ENCODE results near the gene SOX5.
"Not testable (repeated sequence)": the region's sequence is repeated elsewhere in the genome, so short reads cannot be mapped to it uniquely, and the experiment has no call there.

Gene SOX5

GRCh38 chr12:23843958-23844357 lies 105.5 kb downstream of the SOX5 start:
- no peaks in the 10 kb centered on the region; the same call in 1 of the 2 replicates for H3K36me3 ChIP-seq (ENCODE audit: insufficient read depth, low read length)
- H3K27ac ChIP-seq (ENCODE audit: low read depth, low read length), result no peak overlapping the region
- H3K9ac ChIP-seq (ENCODE audit: low read depth, low read length), result no peak overlapping the region
- no peak overlapping the region for H3K4me3 ChIP-seq (ENCODE audit: low read length)
- no peaks in the 10 kb centered on the region for H3K9me3 ChIP-seq (ENCODE audit: insufficient read depth, low read depth, low read length)
- H3K27me3 ChIP-seq (ENCODE audit: insufficient read depth, low read length), result no peaks in the 10 kb centered on the region
- WGBS, result 93% methylated on average over 4 of the region's 4 CpGs
- no peaks in the 10 kb centered on the region for H3K4me1 ChIP-seq (ENCODE audit: insufficient read depth, low read length)

GRCh38 chr12:23834076-23834475 lies 115.4 kb downstream of the SOX5 start:
- Histone ChIP-seq H3K27me3 (ENCODE audit: insufficient read depth, low read length) (no peaks in the 10 kb centered on the region), H3K4me1 (ENCODE audit: insufficient read depth, low read length) (peaks cover 21% of the 10 kb centered on the region), H3K4me3 (ENCODE audit: low read length) (no peak overlapping the region), H3K36me3 (ENCODE audit: insufficient read depth, low read length) (no peaks in the 10 kb centered on the region), H3K27ac (ENCODE audit: low read depth, low read length) (no peak overlapping the region), H3K9me3 (ENCODE audit: insufficient read depth, low read depth, low read length) (no peaks in the 10 kb centered on the region), H3K9ac (ENCODE audit: low read depth, low read length) (no peak overlapping the region)
- 86% methylated on average over 5 of the region's 7 CpGs for WGBS

- Histone ChIP-seq H3K4me3 (ENCODE audit: low read length) (no peak overlapping the region), H3K27me3 (ENCODE audit: insufficient read depth, low read length) (no peaks in the 10 kb centered on the region), H3K9ac (ENCODE audit: low read depth, low read length) (no peak overlapping the region), H3K36me3 (ENCODE audit: insufficient read depth, low read length) (no peaks in the 10 kb centered on the region), H3K4me1 (ENCODE audit: insufficient read depth, low read length) (peaks cover 21% of the 10 kb centered on the region), H3K9me3 (ENCODE audit: insufficient read depth, low read depth, low read length) (no peaks in the 10 kb centered on the region), H3K27ac (ENCODE audit: low read depth, low read length) (no peak overlapping the region)
- WGBS, result 86% methylated on average over 1 of the region's 3 CpGs
Observed at GRCh38 chr12:23831739-23832138, 117.7 kb downstream of the SOX5 start.

- Histone ChIP-seq H3K4me1 (ENCODE audit: insufficient read depth, low read length) (peaks cover 21% of the 10 kb centered on the region), H3K4me3 (ENCODE audit: low read length) (no peak overlapping the region), H3K27me3 (ENCODE audit: insufficient read depth, low read length) (no peaks in the 10 kb centered on the region), H3K27ac (ENCODE audit: low read depth, low read length) (no peak overlapping the region), H3K36me3 (ENCODE audit: insufficient read depth, low read length) (no peaks in the 10 kb centered on the region), H3K9me3 (ENCODE audit: insufficient read depth, low read depth, low read length) (no peaks in the 10 kb centered on the region), H3K9ac (ENCODE audit: low read depth, low read length) (no peak overlapping the region)
- whole genome bisulfite sequencing, result 85% methylated on average over 2 of the region's 2 CpGs
Observed at GRCh38 chr12:23830210-23830609, 119.3 kb downstream of the SOX5 start.

- 98% methylated on average over 2 of the region's 2 CpGs for WGBS
- Histone ChIP-seq H3K9me3 (ENCODE audit: insufficient read depth, low read depth, low read length) (no peaks in the 10 kb centered on the region), H3K27ac (ENCODE audit: low read depth, low read length) (no peak overlapping the region)
Observed at GRCh38 chr12:23827353-23827752, 122.1 kb downstream of the SOX5 start.

GRCh38 chr12:23825124-23825523 lies 124.3 kb downstream of the SOX5 start:
- WGBS, result 95% methylated on average over 11 of the region's 11 CpGs
- H3K9me3 ChIP-seq (ENCODE audit: insufficient read depth, low read depth, low read length); H3K4me1 ChIP-seq (ENCODE audit: insufficient read depth, low read length); H3K27ac ChIP-seq (ENCODE audit: low read depth, low read length); H3K9ac ChIP-seq (ENCODE audit: low read depth, low read length); H3K36me3 ChIP-seq (ENCODE audit: insufficient read depth, low read length); H3K27me3 ChIP-seq (ENCODE audit: insufficient read depth, low read length); H3K4me3 ChIP-seq (ENCODE audit: low read length): not testable (repeated sequence)

More at GRCh38 chr12:23827353-23827752, 122.1 kb downstream of the SOX5 start:
- H3K9ac ChIP-seq (ENCODE audit: low read depth, low read length), result no peak overlapping the region
- H3K27me3 ChIP-seq (ENCODE audit: insufficient read depth, low read length), result no peaks in the 10 kb centered on the region
- no peak overlapping the region for H3K4me3 ChIP-seq (ENCODE audit: low read length)
- H3K4me1 ChIP-seq (ENCODE audit: insufficient read depth, low read length), result peaks cover 14% of the 10 kb centered on the region; the same call in 1 of the 2 replicates
- no peaks in the 10 kb centered on the region; the same call in 1 of the 2 replicates for H3K36me3 ChIP-seq (ENCODE audit: insufficient read depth, low read length)

- WGBS, result 87% methylated on average over 8 of the region's 8 CpGs
- Histone ChIP-seq H3K4me1 (ENCODE audit: insufficient read depth, low read length) (no peaks in the 10 kb centered on the region), H3K36me3 (ENCODE audit: insufficient read depth, low read length) (no peaks in the 10 kb centered on the region; the same call in 1 of the 2 replicates), H3K4me3 (ENCODE audit: low read length) (no peak overlapping the region), H3K9me3 (ENCODE audit: insufficient read depth, low read depth, low read length) (no peaks in the 10 kb centered on the region), H3K9ac (ENCODE audit: low read depth, low read length) (no peak overlapping the region), H3K27ac (ENCODE audit: low read depth, low read length) (no peak overlapping the region), H3K27me3 (ENCODE audit: insufficient read depth, low read length) (no peaks in the 10 kb centered on the region)
Observed at GRCh38 chr12:23824358-23824757, 125.1 kb downstream of the SOX5 start.

- H3K27ac ChIP-seq (ENCODE audit: low read depth, low read length); H3K27me3 ChIP-seq (ENCODE audit: insufficient read depth, low read length); H3K4me1 ChIP-seq (ENCODE audit: insufficient read depth, low read length); H3K4me3 ChIP-seq (ENCODE audit: low read length); H3K9ac ChIP-seq (ENCODE audit: low read depth, low read length); H3K36me3 ChIP-seq (ENCODE audit: insufficient read depth, low read length); H3K9me3 ChIP-seq (ENCODE audit: insufficient read depth, low read depth, low read length): not testable (repeated sequence)
Observed at GRCh38 chr12:23822883-23823282, 126.6 kb downstream of the SOX5 start.

GRCh38 chr12:23817345-23817744 lies 132.1 kb downstream of the SOX5 start:
- WGBS, result 94% methylated on average over 2 of the region's 2 CpGs
- H3K27ac ChIP-seq (ENCODE audit: low read depth, low read length), result no peak overlapping the region
- H3K9me3 ChIP-seq (ENCODE audit: insufficient read depth, low read depth, low read length), result no peaks in the 10 kb centered on the region
- H3K9ac ChIP-seq (ENCODE audit: low read depth, low read length), result no peak overlapping the region
- peaks cover 6% of the 10 kb centered on the region for H3K4me1 ChIP-seq (ENCODE audit: insufficient read depth, low read length)
- H3K36me3 ChIP-seq (ENCODE audit: insufficient read depth, low read length), result no peaks in the 10 kb centered on the region
- H3K27me3 ChIP-seq (ENCODE audit: insufficient read depth, low read length), result no peaks in the 10 kb centered on the region
- no peak overlapping the region for H3K4me3 ChIP-seq (ENCODE audit: low read length)

GRCh38 chr12:23816394-23816851 lies 133.0 kb downstream of the SOX5 start:
- Histone ChIP-seq H3K4me3 (ENCODE audit: low read length) (no peak overlapping the region), H3K27me3 (ENCODE audit: insufficient read depth, low read length) (no peaks in the 10 kb centered on the region), H3K36me3 (ENCODE audit: insufficient read depth, low read length) (no peaks in the 10 kb centered on the region), H3K27ac (ENCODE audit: low read depth, low read length) (peak overlapping the region; percentile 62; the same call in 1 of the 2 replicates), H3K4me1 (ENCODE audit: insufficient read depth, low read length) (peaks cover 6% of the 10 kb centered on the region), H3K9me3 (ENCODE audit: insufficient read depth, low read depth, low read length) (no peaks in the 10 kb centered on the region), H3K9ac (ENCODE audit: low read depth, low read length) (no peak overlapping the region)
- WGBS, result 75% methylated on average over 4 of the region's 4 CpGs

GRCh38 chr12:23815810-23816209 lies 133.7 kb downstream of the SOX5 start:
- Histone ChIP-seq H3K36me3 (ENCODE audit: insufficient read depth, low read length) (no peaks in the 10 kb centered on the region), H3K9me3 (ENCODE audit: insufficient read depth, low read depth, low read length) (no peaks in the 10 kb centered on the region), H3K27ac (ENCODE audit: low read depth, low read length) (no peak overlapping the region), H3K9ac (ENCODE audit: low read depth, low read length) (no peak overlapping the region), H3K27me3 (ENCODE audit: insufficient read depth, low read length) (no peaks in the 10 kb centered on the region), H3K4me3 (ENCODE audit: low read length) (no peak overlapping the region), H3K4me1 (ENCODE audit: insufficient read depth, low read length) (peaks cover 7% of the 10 kb centered on the region)
- 100% methylated on average over 2 of the region's 3 CpGs for WGBS

- 63% methylated on average over 1 of the region's 3 CpGs for WGBS
- no peak overlapping the region for H3K9ac ChIP-seq (ENCODE audit: low read depth, low read length)
Observed at GRCh38 chr12:23813206-23813605, 136.3 kb downstream of the SOX5 start.

More at GRCh38 chr12:23813206-23813605, 136.3 kb downstream of the SOX5 start:
- no peak overlapping the region for H3K4me3 ChIP-seq (ENCODE audit: low read length)
- no peak overlapping the region for H3K27ac ChIP-seq (ENCODE audit: low read depth, low read length)
- no peaks in the 10 kb centered on the region for H3K9me3 ChIP-seq (ENCODE audit: insufficient read depth, low read depth, low read length)
- no peaks in the 10 kb centered on the region for H3K27me3 ChIP-seq (ENCODE audit: insufficient read depth, low read length)
- H3K4me1 ChIP-seq (ENCODE audit: insufficient read depth, low read length), result peaks cover 10% of the 10 kb centered on the region
- H3K36me3 ChIP-seq (ENCODE audit: insufficient read depth, low read length), result no peaks in the 10 kb centered on the region
